CD14-positive monocyte (primary cell): ENCODE measurements around the gene NECAB2. TPM values are rescaled to one million over a fixed set of nuclear protein-coding genes. Genes with fewer than 3 reads are reported as not detected.

Experiments used
- DNase-seq, 3 donors: peaks; one replicate each; pipeline ENCODE4 v3.0.0-alpha.2; 2011 to 2022
- H2AFZ ChIP-seq: 2 replicates; pipeline ENCODE4 v1.6.0; 2012; ENCODE audit warnings: mild to moderate bottlenecking, low read depth, low read length, inconsistent platforms; ENCODE audit not compliant: insufficient read depth, poor library complexity, severe bottlenecking
- H3K27ac ChIP-seq, 2 donors: 1 replicate in 1 of 2; 2 replicates in 1 of 2; pipeline ENCODE4 v1.5.1; 2012 to 2013; ENCODE audit warnings: low read length in 2 of 2, control low read depth in 1 of 2, inconsistent platforms in 1 of 2, low read depth in 1 of 2, mild to moderate bottlenecking in 1 of 2
- H3K27me3 ChIP-seq, 2 donors: one replicate each; pipeline versions ENCODE4 v1.6.0 to v1.6.1; 2011 to 2013; ENCODE audit warnings: low read length in 2 of 2; ENCODE audit not compliant: control insufficient read depth in 2 of 2, insufficient read depth in 2 of 2
- H3K36me3 ChIP-seq, 2 donors: replicated peaks in 1 of 2; 1 replicate in 1 of 2; 2 replicates in 1 of 2; pipeline versions ENCODE4 v1.5.1 to v1.6.1; 2012 to 2013; ENCODE audit warnings: low read length in 2 of 2, control low read depth in 1 of 2, inconsistent platforms in 1 of 2, mild to moderate bottlenecking in 1 of 2; ENCODE audit not compliant: insufficient read depth in 2 of 2, control insufficient read depth in 1 of 2
- H3K4me1 ChIP-seq, 2 donors: 1 replicate in 1 of 2; 2 replicates in 1 of 2; pipeline versions ENCODE4 v1.5.1 to v1.6.1; 2012 to 2013; ENCODE audit warnings: low read length in 2 of 2, control low read depth in 1 of 2, inconsistent platforms in 1 of 2, mild to moderate bottlenecking in 1 of 2, moderate library complexity in 1 of 2; ENCODE audit not compliant: insufficient read depth in 2 of 2, control insufficient read depth in 1 of 2
- H3K4me2 ChIP-seq: replicated peaks from 2 replicates; pipeline ENCODE3; 2012; ENCODE audit warnings: low read length, moderate library complexity, mild to moderate bottlenecking; ENCODE audit not compliant: poor library complexity, severe bottlenecking; ENCODE audit errors: extremely low read depth
- H3K4me3 ChIP-seq, 3 experiments: fragments of 200-600 bp in 1 of 3; sonication (generic) in 1 of 3; replicated peaks in 1 of 3; 1 replicate in 2 of 3; 2 replicates in 1 of 3; pipeline ENCODE4 v1.5.1; 2011 to 2013; ENCODE audit warnings: low read length in 3 of 3, mild to moderate bottlenecking in 3 of 3, control low read depth in 2 of 3, low read depth in 2 of 3, inconsistent platforms in 1 of 3, moderate library complexity in 1 of 3
- H3K79me2 ChIP-seq: 2 replicates; pipeline ENCODE4 v1.6.0; 2012; ENCODE audit warnings: mild to moderate bottlenecking, control low read depth, inconsistent platforms, low read length, moderate library complexity; ENCODE audit not compliant: insufficient read depth
- H3K9ac ChIP-seq: 2 replicates; pipeline ENCODE4 v1.6.0; 2017; ENCODE audit warnings: low read length, mild to moderate bottlenecking; ENCODE audit not compliant: insufficient read depth, poor library complexity, severe bottlenecking
- H3K9me3 ChIP-seq, 2 donors: replicated peaks in 1 of 2; 1 replicate in 1 of 2; 2 replicates in 1 of 2; pipeline versions ENCODE4 v1.5.1 to v1.6.1; 2012 to 2013; ENCODE audit warnings: low read length in 2 of 2, control low read depth in 1 of 2; ENCODE audit not compliant: control insufficient read depth in 1 of 2, insufficient read depth in 1 of 2
- H4K20me1 ChIP-seq: 2 replicates; pipeline ENCODE4 v1.6.0; 2012; ENCODE audit warnings: mild to moderate bottlenecking, low read length, control low read depth, moderate library complexity; ENCODE audit not compliant: insufficient read depth
- H3K27ac Mint-ChIP-seq, 7 donors: one replicate each; pipeline ENCODE4 v1.8.0; 2020; ENCODE audit warnings: mild to moderate bottlenecking in 7 of 7, mixed read lengths in 7 of 7, moderate library complexity in 6 of 7, inconsistent platforms in 2 of 7
- H3K27me3 Mint-ChIP-seq, 3 donors: one replicate each; pipeline ENCODE4 v1.8.0; 2021 to 2022; ENCODE audit warnings: low read depth in 3 of 3, mild to moderate bottlenecking in 3 of 3, mixed read lengths in 3 of 3, moderate library complexity in 3 of 3, inconsistent platforms in 1 of 3
- H3K36me3 Mint-ChIP-seq, 2 donors: one replicate each; pipeline ENCODE4 v1.8.0; 2020; ENCODE audit warnings: mixed read lengths in 2 of 2, inconsistent platforms in 1 of 2, mild to moderate bottlenecking in 1 of 2
- H3K4me1 Mint-ChIP-seq: one replicate; pipeline ENCODE4 v1.8.0; 2020; ENCODE audit warnings: mild to moderate bottlenecking, mixed read lengths
- H3K4me3 Mint-ChIP-seq, 2 donors: one replicate each; pipeline ENCODE4 v1.8.0; 2020; ENCODE audit warnings: mild to moderate bottlenecking in 2 of 2, mixed read lengths in 2 of 2, moderate library complexity in 1 of 2
- H3K9me3 Mint-ChIP-seq, 7 donors: one replicate each; pipeline ENCODE4 v1.8.0; 2020 to 2022; ENCODE audit warnings: mixed read lengths in 7 of 7, mild to moderate bottlenecking in 6 of 7, moderate library complexity in 6 of 7, inconsistent platforms in 2 of 7
- whole genome bisulfite sequencing: methylation state at CpG from one replicate; pipeline ENCODE4 v1.1.5; 2013; ENCODE audit warnings: missing lambda C conversion rate; ENCODE audit not compliant: insufficient coverage; 5-methylcytosine and 5-hydroxymethylcytosine counted together
- intact Hi-C, 2 donors: fragments of 100-400 bp; cut with micrococcal nuclease; formaldehyde crosslinking; loops; one replicate each; pipeline versions ENCODE4 v1.15.0 to v1.15.1; 2023
- polyA plus RNA-seq, 3 donors: library from polyadenylated mRNA; depleted of rRNA in 1 of 3; unstranded in 2 of 3; stranded (reverse) in 1 of 3; fragments of 300-500 nt in 2 of 3; fragments of >200 nt in 1 of 3; fragmentation: Illumina TruSeq in 2 of 3; gene quantifications; 1 replicate in 2 of 3; 2 replicates in 1 of 3; pipeline ENCODE4 v1.2.3, GENCODE V29; 2012 to 2021
- TF ChIP-seq, protein P1 (sequence below): fragments of 200-600 bp; IDR thresholded peaks from one replicate; pipeline ENCODE4 v1.8.0; 2022; ENCODE audit warnings: antibody characterized with exemption, mild to moderate bottlenecking

NECAB2 gene
- polyA plus RNA-seq, 3 donors, result 0.33 to 1.4 (median 0.52) TPM

DNA sequence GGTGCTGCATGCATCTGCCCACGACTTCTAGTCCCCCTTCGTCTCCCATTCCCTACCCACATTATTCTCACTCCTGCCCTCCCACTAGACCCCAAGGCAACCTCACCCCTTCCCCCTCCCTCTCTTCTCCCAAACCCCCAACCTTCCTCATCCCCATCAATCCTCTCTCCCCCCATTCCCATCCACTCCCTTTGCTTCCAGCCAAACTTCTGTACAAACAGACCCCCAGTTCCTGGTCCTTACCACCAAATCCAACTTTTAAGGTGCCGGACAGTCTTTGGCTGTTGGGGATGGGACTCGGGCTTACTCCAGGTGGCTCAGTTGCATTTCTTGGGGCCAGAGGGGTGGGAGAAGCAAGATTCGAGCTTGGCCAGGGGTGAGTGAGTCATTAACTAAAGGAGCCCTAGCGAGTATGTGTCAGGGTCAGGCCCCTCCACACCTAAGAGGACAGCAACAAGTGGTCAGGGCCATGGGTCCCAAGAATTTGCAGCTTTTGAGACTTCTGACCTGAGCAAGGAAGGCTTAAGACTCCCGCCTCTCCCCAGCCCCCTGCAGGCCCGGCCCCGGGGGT is 74.3 kb downstream of the NECAB2 start, which contains the start of gene SLC38A8:
SLC38A8 (minus strand) TSS at position 488 of the 571 bp plus-strand sequence. CDS start 638 bp downstream, outside the sequence.
- no peak within 1 kb of the TSS for H3K4me2 ChIP-seq
- no peaks in the 10 kb centered on the region for H3K4me1 Mint-ChIP-seq
- peaks cover under 1% of the 10 kb centered on the region for H4K20me1 ChIP-seq
- H3K36me3 ChIP-seq, result no peaks in the 10 kb centered on the region
- no peaks in the 10 kb centered on the region for H3K4me1 ChIP-seq
- no peak within 1 kb of the TSS for H3K27ac ChIP-seq
- WGBS, result 60% methylated on average over 6 of the region's 9 CpGs
- peaks cover 0 to 47% of the 10 kb centered on the region in 2 donors for H3K27me3 ChIP-seq
- intact Hi-C loops, result no loop called here
- no peak within 1 kb of the TSS for H2AFZ ChIP-seq
- no peak for DNase-seq
- H3K9me3 Mint-ChIP-seq, result peaks cover 0 to 6% (median 0%) of the 10 kb centered on the region in 7 donors
- TF ChIP-seq, protein P1, sequence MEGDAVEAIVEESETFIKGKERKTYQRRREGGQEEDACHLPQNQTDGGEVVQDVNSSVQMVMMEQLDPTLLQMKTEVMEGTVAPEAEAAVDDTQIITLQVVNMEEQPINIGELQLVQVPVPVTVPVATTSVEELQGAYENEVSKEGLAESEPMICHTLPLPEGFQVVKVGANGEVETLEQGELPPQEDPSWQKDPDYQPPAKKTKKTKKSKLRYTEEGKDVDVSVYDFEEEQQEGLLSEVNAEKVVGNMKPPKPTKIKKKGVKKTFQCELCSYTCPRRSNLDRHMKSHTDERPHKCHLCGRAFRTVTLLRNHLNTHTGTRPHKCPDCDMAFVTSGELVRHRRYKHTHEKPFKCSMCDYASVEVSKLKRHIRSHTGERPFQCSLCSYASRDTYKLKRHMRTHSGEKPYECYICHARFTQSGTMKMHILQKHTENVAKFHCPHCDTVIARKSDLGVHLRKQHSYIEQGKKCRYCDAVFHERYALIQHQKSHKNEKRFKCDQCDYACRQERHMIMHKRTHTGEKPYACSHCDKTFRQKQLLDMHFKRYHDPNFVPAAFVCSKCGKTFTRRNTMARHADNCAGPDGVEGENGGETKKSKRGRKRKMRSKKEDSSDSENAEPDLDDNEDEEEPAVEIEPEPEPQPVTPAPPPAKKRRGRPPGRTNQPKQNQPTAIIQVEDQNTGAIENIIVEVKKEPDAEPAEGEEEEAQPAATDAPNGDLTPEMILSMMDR, result no peak
- no peak within 1 kb of the TSS for H3K9ac ChIP-seq
- H3K4me3 Mint-ChIP-seq, result peak within 1 kb of the TSS in 1 of 2 donors; percentile 35
- H3K27ac Mint-ChIP-seq, result peak within 1 kb of the TSS in 1 of 7 donors; percentile 37
- H3K79me2 ChIP-seq, result no peaks in the 10 kb centered on the region
- H3K9me3 ChIP-seq, result no peaks in the 10 kb centered on the region
- peaks cover 51 to 72% (median 59%) of the 10 kb centered on the region in 3 donors for H3K27me3 Mint-ChIP-seq
- H3K36me3 Mint-ChIP-seq, result peaks cover 0 to 3% of the 10 kb centered on the region in 2 donors
- no peak within 1 kb of the TSS for H3K4me3 ChIP-seq

DNA sequence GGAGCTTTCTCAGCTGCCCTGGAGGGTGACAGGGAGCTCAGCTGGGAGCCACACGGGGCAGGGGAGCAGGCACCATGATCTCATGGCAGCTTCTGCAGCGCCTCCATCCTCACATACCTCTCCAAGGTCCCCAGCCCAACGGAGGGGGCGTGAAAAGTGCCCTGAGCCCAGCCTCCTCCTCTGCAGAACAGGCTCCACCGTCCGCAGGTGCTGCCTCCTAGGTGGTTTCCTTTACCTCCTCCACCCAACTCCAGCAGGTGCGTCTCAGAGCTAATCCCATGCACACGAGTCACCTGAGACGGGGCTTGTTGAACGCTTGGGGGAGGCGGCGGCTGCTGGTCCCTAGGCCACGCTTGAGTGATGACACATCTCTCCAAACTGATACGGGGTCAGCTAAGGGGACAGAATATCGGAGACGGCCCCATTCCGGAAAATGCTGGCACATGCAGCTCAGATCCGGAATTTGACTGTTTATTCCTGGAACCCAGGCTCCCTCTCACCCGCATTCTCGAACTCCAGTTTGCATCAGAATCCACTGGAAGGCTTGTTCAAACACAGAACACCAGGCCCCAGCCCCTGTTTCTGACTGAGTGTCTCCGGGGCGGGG is 74.9 kb downstream of the NECAB2 start:
- H3K4me2 ChIP-seq, result no peak overlapping the region
- no peaks in the 10 kb centered on the region for H3K4me1 ChIP-seq
- peaks cover 4% of the 10 kb centered on the region for H4K20me1 ChIP-seq
- no peak overlapping the region for H2AFZ ChIP-seq
- no peak overlapping the region for H3K9ac ChIP-seq
- intact Hi-C loops, result no loop called here
- H3K4me3 ChIP-seq, result no peak overlapping the region
- Mint-ChIP-seq H3K27me3 (peaks cover 51 to 67% (median 57%) of the 10 kb centered on the region in 3 donors), H3K9me3 (peaks cover 0 to 5% (median 0%) of the 10 kb centered on the region in 7 donors), H3K27ac (no peak overlapping the region), H3K36me3 (peaks cover 0 to 7% of the 10 kb centered on the region in 2 donors), H3K4me3 (peak overlapping the region in 1 of 2 donors; percentile 35), H3K4me1 (no peaks in the 10 kb centered on the region)
- H3K36me3 ChIP-seq, result no peaks in the 10 kb centered on the region
- DNase-seq, result no peak
- H3K9me3 ChIP-seq, result no peaks in the 10 kb centered on the region
- H3K27ac ChIP-seq, result no peak overlapping the region
- TF ChIP-seq, protein P1, result no peak
- H3K27me3 ChIP-seq, result peaks cover 0 to 47% of the 10 kb centered on the region in 2 donors
- H3K79me2 ChIP-seq, result no peaks in the 10 kb centered on the region
- WGBS, result 66% methylated on average over 19 of the region's 22 CpGs
